Astrocyte (in vitro differentiated cells and primary cell): Measurements from ENCODE around the gene UGT2B7. TPM values are rescaled to one million over a fixed set of nuclear protein-coding genes. Genes with fewer than 3 reads are reported as not detected.

Source experiments
- DNase-seq: peaks from one replicate; pipeline ENCODE4 v3.0.0-alpha.2; 2010; ENCODE audit warnings: low read depth
- FAIRE-seq: peaks from 2 replicates; lab custom pipeline; 2011; peaks lifted over from hg19 to GRCh38; lab: Jason Lieb, UNC
- H2AFZ ChIP-seq: 2 replicates; pipeline ENCODE4 v1.6.0; 2012; ENCODE audit warnings: low read depth, low read length, inconsistent platforms
- H3K27ac ChIP-seq: 2 replicates; pipeline ENCODE4 v1.5.1; 2011; ENCODE audit warnings: low read depth, low read length, inconsistent platforms
- H3K27me3 ChIP-seq: 2 replicates; pipeline ENCODE4 v1.6.0; 2011; ENCODE audit warnings: low read length, inconsistent platforms; ENCODE audit not compliant: insufficient read depth
- H3K36me3 ChIP-seq: 2 replicates; pipeline ENCODE4 v1.5.1; 2011; ENCODE audit warnings: low read length, inconsistent platforms; ENCODE audit not compliant: insufficient read depth
- H3K4me1 ChIP-seq: 2 replicates; pipeline ENCODE4 v1.5.1; 2011; ENCODE audit warnings: low read length, inconsistent platforms; ENCODE audit not compliant: insufficient read depth
- H3K4me2 ChIP-seq: 2 replicates; pipeline ENCODE4 v1.6.0; 2012; ENCODE audit warnings: low read length, inconsistent platforms
- H3K4me3 ChIP-seq: 2 replicates; pipeline ENCODE4 v1.5.1; 2011; ENCODE audit warnings: low read depth, mild to moderate bottlenecking, low read length, inconsistent platforms; ENCODE audit not compliant: insufficient read depth
- H3K79me2 ChIP-seq: 2 replicates; pipeline ENCODE4 v1.6.0; 2012; ENCODE audit warnings: mild to moderate bottlenecking, low read length, inconsistent platforms; ENCODE audit not compliant: insufficient read depth
- H3K9ac ChIP-seq: 2 replicates; pipeline ENCODE4 v1.6.0; 2012; ENCODE audit warnings: mild to moderate bottlenecking, low read length, inconsistent platforms
- H3K9me3 ChIP-seq: 2 replicates; pipeline ENCODE4 v1.5.1; 2012; ENCODE audit warnings: low read depth, mild to moderate bottlenecking, low read length, inconsistent platforms; ENCODE audit not compliant: insufficient read depth
- H4K20me1 ChIP-seq: 2 replicates; pipeline ENCODE4 v1.6.0; 2012; ENCODE audit warnings: low read length, inconsistent platforms; ENCODE audit not compliant: insufficient read depth
- H3K27ac Mint-ChIP-seq: one replicate; pipeline ENCODE4 v1.8.0; 2021; ENCODE audit warnings: mild to moderate bottlenecking, mixed read lengths; ENCODE audit not compliant: unreplicated experiment
- H3K27me3 Mint-ChIP-seq: one replicate; pipeline ENCODE4 v1.8.0; 2021; ENCODE audit warnings: low read depth, mixed read lengths; ENCODE audit not compliant: unreplicated experiment
- H3K36me3 Mint-ChIP-seq: one replicate; pipeline ENCODE4 v1.8.0; 2021; ENCODE audit warnings: low read depth, mixed read lengths; ENCODE audit not compliant: unreplicated experiment
- H3K4me1 Mint-ChIP-seq: one replicate; pipeline ENCODE4 v1.8.0; 2021; ENCODE audit warnings: low read depth, mixed read lengths; ENCODE audit not compliant: unreplicated experiment
- H3K4me3 Mint-ChIP-seq: one replicate; pipeline ENCODE4 v1.8.0; 2021; ENCODE audit warnings: mild to moderate bottlenecking, moderate library complexity, mixed read lengths; ENCODE audit not compliant: unreplicated experiment
- H3K9me3 Mint-ChIP-seq: one replicate; pipeline ENCODE4 v1.8.0; 2021; ENCODE audit warnings: mild to moderate bottlenecking, mixed read lengths; ENCODE audit not compliant: unreplicated experiment
- EZH2 ChIP-seq: IDR thresholded peaks from 2 replicates; pipeline ENCODE4 v1.6.1; 2012; ENCODE audit warnings: mild to moderate bottlenecking, low read length, inconsistent platforms; ENCODE audit not compliant: insufficient read depth
- total RNA-seq: library from RNA; stranded (reverse); gene quantifications from 2 replicates; pipeline ENCODE4 v1.2.1, GENCODE V29; 2021
- TF ChIP-seq, protein P1 (sequence below): IDR thresholded peaks from 2 replicates; pipeline ENCODE4 v1.5.1; 2011; ENCODE audit warnings: low read depth, mild to moderate bottlenecking, inconsistent platforms, low read length, moderate library complexity; ENCODE audit not compliant: insufficient read depth

UGT2B7 gene
- total RNA-seq, 1 donor from 2014 or later: 0.25 TPM

DNA sequence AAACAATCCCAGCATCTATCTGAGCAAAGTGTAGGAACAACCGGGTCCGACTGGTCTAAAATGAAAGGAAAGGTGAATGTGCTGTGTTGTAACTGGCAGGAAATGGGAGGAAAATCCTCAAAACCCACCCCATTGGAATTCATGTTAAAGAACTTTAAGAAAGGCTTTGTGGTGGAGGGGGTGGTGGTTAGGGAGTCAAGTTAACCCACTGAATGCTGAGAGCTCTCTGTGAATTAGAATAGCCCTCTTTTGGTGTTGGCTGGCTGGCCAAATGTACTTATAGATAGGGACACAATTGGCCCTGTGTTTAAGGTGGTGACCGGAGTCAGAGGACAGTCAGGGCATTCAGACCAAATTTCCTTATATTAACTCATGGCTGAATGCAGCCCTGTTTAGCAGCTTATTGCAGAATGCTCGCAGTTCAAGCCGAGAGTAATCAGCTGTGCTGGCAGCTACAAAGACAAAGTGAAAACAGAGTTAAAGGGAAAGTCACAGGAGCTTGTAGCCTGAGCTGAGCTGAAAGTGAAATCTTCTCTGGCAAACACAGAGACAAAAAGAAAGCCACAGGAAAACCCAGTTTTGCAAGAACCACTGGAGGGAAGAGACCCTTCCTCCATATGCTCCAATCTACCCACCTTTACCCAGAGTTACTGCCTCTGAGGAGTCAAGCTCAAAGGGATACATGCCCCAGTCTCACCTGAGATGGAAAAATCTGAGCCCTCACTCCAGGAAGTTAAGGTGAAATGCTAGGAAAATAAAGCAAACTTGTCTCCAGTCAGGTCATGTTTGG is 38.5 kb upstream of the UGT2B7 start:
- Mint-ChIP-seq H3K27me3 (peaks cover 2% of the 10 kb centered on the region), H3K4me1 (peaks cover 26% of the 10 kb centered on the region), H3K27ac (peak overlapping the region; percentile 86), H3K36me3 (no peaks in the 10 kb centered on the region), H3K4me3 (peak overlapping the region; percentile 60), H3K9me3 (peaks cover 3% of the 10 kb centered on the region)
- H3K27ac ChIP-seq: no peak overlapping the region
- H3K4me2 ChIP-seq: peak overlapping the region; percentile 67
- no peaks in the 10 kb centered on the region for H3K27me3 ChIP-seq
- no peaks in the 10 kb centered on the region for H3K79me2 ChIP-seq
- peak overlapping the region; percentile 63 for H2AFZ ChIP-seq
- no peak overlapping the region for H3K9ac ChIP-seq
- H3K9me3 ChIP-seq: no peaks in the 10 kb centered on the region
- DNase-seq: no peak
- H3K36me3 ChIP-seq: no peaks in the 10 kb centered on the region
- no peak overlapping the region for H3K4me3 ChIP-seq
- H3K4me1 ChIP-seq: peaks cover 13% of the 10 kb centered on the region
- H4K20me1 ChIP-seq: no peaks in the 10 kb centered on the region
- no peak for FAIRE-seq
- TF ChIP-seq EZH2: no peak
- TF ChIP-seq, protein P1, sequence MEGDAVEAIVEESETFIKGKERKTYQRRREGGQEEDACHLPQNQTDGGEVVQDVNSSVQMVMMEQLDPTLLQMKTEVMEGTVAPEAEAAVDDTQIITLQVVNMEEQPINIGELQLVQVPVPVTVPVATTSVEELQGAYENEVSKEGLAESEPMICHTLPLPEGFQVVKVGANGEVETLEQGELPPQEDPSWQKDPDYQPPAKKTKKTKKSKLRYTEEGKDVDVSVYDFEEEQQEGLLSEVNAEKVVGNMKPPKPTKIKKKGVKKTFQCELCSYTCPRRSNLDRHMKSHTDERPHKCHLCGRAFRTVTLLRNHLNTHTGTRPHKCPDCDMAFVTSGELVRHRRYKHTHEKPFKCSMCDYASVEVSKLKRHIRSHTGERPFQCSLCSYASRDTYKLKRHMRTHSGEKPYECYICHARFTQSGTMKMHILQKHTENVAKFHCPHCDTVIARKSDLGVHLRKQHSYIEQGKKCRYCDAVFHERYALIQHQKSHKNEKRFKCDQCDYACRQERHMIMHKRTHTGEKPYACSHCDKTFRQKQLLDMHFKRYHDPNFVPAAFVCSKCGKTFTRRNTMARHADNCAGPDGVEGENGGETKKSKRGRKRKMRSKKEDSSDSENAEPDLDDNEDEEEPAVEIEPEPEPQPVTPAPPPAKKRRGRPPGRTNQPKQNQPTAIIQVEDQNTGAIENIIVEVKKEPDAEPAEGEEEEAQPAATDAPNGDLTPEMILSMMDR: no peak

DNA sequence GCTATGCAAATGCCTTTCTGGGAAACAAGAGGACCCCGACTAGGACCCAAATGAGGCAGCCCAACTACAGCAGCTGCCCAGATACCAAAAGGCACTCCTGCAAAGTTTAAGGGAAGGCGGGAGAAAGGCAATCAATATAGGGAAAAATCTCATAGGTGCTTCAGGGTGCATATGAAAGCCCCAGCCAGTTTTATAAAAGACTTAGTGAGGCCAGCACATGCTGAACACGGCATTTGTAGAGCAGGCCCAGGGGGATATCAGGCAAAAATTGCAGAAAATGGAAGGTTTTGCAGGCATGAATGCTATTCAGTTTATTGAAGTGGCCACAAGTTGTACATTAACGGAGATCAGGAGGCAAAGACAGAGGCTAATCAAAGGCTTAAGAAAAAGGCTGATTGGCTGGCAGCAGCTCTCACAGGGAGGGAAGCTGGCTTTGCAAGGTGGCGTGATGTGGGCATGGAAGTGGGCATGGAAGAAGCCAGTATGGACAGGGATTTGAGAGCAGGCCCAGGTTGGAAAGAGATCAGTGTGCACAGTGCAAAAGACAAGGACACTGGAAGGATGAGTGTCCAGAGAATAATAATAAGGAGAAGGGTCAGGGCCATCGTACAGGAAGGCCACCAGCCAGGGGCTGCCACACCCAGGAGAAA is 37.7 kb upstream of the UGT2B7 start:
- Histone ChIP-seq H3K27me3 (no peaks in the 10 kb centered on the region), H4K20me1 (no peaks in the 10 kb centered on the region), H3K9me3 (no peaks in the 10 kb centered on the region), H3K27ac (no peak overlapping the region), H3K9ac (no peak overlapping the region), H3K79me2 (no peaks in the 10 kb centered on the region), H3K4me3 (no peak overlapping the region), H3K4me2 (no peak overlapping the region), H3K36me3 (no peaks in the 10 kb centered on the region), H2AFZ (no peak overlapping the region), H3K4me1 (peaks cover 13% of the 10 kb centered on the region)
- FAIRE-seq (no peak), DNase-seq (no peak)
- peaks cover 5% of the 10 kb centered on the region for H3K9me3 Mint-ChIP-seq
- peak overlapping the region; percentile 60 for H3K4me3 Mint-ChIP-seq
- H3K27ac Mint-ChIP-seq: peak overlapping the region; percentile 86
- peaks cover 2% of the 10 kb centered on the region for H3K27me3 Mint-ChIP-seq
- TF ChIP-seq EZH2: no peak
- TF ChIP-seq, protein P1: no peak
- peaks cover 26% of the 10 kb centered on the region for H3K4me1 Mint-ChIP-seq
- H3K36me3 Mint-ChIP-seq: no peaks in the 10 kb centered on the region
